ENCODE data around the gene C1GALT1. TPM values are rescaled to one million over a fixed set of nuclear protein-coding genes. Genes with fewer than 3 reads are reported as not detected.

Gene C1GALT1
- total and polyA plus RNA-seq, 2 experiments from 2014 or later = 58.2 to 203 TPM

DNA sequence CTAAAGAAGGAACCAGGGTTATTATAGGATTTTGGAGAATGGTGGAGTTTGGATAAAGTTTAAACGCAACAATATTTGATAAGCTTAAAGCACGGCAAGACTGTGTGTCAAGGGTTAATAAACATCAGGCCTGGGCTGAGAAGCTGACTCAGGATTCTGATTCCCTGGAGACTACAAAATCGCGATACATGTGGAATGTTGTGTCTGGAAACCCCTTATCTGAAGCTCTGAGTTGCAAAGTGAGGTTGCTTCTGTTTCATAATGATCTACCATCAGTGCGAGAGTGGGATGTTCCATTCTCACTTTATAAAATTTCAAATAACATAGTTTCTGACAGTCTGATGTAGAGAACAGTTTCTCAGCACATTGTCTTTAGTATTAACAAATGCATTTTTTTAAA lies 7.8 kb downstream of the C1GALT1 start:
- Histone ChIP-seq H3K36me3 (ENCODE audit: insufficient read depth) (no peaks in the 10 kb centered on the region), H3K4me3 (no peak overlapping the region), H4K20me1 (replicated peaks; ENCODE audit: insufficient read depth) (peaks cover 21% of the 10 kb centered on the region), H3K4me1 (ENCODE audit: insufficient read depth) (peaks cover 57% of the 10 kb centered on the region), H3F3A (replicated peaks; ENCODE audit: low read depth) (no peaks in the 10 kb centered on the region), H3K9me2 (ENCODE audit: insufficient read depth) (no peaks in the 10 kb centered on the region), H3K27ac (ENCODE audit: low read depth) (no peak overlapping the region), H3K27me3 (ENCODE audit: insufficient read depth) (no peaks in the 10 kb centered on the region), H3K4me2 (peak overlapping the region; percentile 15; the same call in 1 of the 2 replicates), H3K79me2 (replicated peaks; ENCODE audit: insufficient read depth) (peaks cover 100% of the 10 kb centered on the region), H2AFZ (no peak overlapping the region)
- no peak overlapping the region for H3K4me3 Mint-ChIP-seq
- H3K27me3 Mint-ChIP-seq (ENCODE audit: insufficient read depth, low read depth, poor library complexity) = no peaks in the 10 kb centered on the region
- no peak for DNase-seq (ENCODE audit: low spot score)
- H3K27ac Mint-ChIP-seq = peak overlapping the region; percentile 58; the same call in 1 of the 2 replicates
- ATAC-seq = no peak
- H3K36me3 Mint-ChIP-seq (ENCODE audit: low read depth) = peaks cover 39% of the 10 kb centered on the region
- peaks cover 39% of the 10 kb centered on the region for H3K4me1 Mint-ChIP-seq
- TF ChIP-seq ZNF331 (CRISPR knock-in tag; IDR thresholded peaks at IDR 0.05; ENCODE audit: low read depth) = no peak
- no peak for TF ChIP-seq EZH2phosphoT487 (IDR thresholded peaks at IDR 0.05; ENCODE audit: unreplicated experiment)
- TF ChIP-seq, protein P1, sequence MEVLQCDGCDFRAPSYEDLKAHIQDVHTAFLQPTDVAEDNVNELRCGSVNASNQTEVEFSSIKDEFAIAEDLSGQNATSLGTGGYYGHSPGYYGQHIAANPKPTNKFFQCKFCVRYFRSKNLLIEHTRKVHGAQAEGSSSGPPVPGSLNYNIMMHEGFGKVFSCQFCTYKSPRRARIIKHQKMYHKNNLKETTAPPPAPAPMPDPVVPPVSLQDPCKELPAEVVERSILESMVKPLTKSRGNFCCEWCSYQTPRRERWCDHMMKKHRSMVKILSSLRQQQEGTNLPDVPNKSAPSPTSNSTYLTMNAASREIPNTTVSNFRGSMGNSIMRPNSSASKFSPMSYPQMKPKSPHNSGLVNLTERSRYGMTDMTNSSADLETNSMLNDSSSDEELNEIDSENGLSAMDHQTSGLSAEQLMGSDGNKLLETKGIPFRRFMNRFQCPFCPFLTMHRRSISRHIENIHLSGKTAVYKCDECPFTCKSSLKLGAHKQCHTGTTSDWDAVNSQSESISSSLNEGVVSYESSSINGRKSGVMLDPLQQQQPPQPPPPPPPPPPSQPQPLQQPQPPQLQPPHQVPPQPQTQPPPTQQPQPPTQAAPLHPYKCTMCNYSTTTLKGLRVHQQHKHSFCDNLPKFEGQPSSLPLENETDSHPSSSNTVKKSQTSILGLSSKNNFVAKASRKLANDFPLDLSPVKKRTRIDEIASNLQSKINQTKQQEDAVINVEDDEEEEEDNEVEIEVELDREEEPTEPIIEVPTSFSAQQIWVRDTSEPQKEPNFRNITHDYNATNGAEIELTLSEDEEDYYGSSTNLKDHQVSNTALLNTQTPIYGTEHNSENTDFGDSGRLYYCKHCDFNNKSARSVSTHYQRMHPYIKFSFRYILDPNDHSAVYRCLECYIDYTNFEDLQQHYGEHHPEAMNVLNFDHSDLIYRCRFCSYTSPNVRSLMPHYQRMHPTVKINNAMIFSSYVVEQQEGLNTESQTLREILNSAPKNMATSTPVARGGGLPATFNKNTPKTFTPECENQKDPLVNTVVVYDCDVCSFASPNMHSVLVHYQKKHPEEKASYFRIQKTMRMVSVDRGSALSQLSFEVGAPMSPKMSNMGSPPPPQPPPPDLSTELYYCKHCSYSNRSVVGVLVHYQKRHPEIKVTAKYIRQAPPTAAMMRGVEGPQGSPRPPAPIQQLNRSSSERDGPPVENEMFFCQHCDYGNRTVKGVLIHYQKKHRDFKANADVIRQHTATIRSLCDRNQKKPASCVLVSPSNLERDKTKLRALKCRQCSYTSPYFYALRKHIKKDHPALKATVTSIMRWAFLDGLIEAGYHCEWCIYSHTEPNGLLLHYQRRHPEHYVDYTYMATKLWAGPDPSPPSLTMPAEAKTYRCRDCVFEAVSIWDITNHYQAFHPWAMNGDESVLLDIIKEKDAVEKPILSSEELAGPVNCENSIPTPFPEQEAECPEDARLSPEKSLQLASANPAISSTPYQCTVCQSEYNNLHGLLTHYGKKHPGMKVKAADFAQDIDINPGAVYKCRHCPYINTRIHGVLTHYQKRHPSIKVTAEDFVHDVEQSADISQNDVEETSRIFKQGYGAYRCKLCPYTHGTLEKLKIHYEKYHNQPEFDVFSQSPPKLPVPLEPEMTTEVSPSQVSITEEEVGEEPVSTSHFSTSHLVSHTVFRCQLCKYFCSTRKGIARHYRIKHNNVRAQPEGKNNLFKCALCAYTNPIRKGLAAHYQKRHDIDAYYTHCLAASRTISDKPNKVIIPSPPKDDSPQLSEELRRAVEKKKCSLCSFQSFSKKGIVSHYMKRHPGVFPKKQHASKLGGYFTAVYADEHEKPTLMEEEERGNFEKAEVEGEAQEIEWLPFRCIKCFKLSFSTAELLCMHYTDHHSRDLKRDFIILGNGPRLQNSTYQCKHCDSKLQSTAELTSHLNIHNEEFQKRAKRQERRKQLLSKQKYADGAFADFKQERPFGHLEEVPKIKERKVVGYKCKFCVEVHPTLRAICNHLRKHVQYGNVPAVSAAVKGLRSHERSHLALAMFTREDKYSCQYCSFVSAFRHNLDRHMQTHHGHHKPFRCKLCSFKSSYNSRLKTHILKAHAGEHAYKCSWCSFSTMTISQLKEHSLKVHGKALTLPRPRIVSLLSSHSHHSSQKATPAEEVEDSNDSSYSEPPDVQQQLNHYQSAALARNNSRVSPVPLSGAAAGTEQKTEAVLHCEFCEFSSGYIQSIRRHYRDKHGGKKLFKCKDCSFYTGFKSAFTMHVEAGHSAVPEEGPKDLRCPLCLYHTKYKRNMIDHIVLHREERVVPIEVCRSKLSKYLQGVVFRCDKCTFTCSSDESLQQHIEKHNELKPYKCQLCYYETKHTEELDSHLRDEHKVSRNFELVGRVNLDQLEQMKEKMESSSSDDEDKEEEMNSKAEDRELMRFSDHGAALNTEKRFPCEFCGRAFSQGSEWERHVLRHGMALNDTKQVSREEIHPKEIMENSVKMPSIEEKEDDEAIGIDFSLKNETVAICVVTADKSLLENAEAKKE (CRISPR knock-in tag; IDR thresholded peaks at IDR 0.05) = no peak
- H3K9me3 Mint-ChIP-seq = peaks cover 23% of the 10 kb centered on the region; the same call in 2 of the 3 replicates

DNA sequence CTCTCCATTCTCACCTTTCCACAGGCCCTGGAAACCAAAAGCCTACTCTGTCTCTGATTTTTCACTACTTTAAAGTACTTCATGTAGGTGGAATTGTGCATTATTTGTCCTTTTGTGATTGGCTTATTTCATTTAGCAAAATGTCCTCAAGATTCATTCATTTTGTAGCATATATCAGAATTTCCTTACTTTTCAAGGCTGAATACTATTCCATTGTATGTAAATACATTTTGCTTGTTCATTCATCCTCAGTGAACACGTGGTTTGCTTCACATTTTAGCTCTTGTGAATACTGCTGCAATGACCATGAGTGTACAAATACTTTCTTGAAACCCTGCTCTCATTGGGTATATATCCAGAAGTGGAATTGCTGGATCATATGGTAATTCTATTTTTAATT lies 8.8 kb downstream of the C1GALT1 start:
- H3K9me2 ChIP-seq (ENCODE audit: insufficient read depth) = no peaks in the 10 kb centered on the region
- H3K4me3 Mint-ChIP-seq = no peak overlapping the region
- no peaks in the 10 kb centered on the region for H3F3A ChIP-seq (replicated peaks; ENCODE audit: low read depth)
- no peak overlapping the region for H2AFZ ChIP-seq
- DNase-seq (ENCODE audit: low spot score) (no peak), ATAC-seq (no peak)
- H3K4me1 Mint-ChIP-seq = peaks cover 34% of the 10 kb centered on the region
- H3K4me1 ChIP-seq (ENCODE audit: insufficient read depth) = peaks cover 54% of the 10 kb centered on the region
- no peak overlapping the region for H3K4me3 ChIP-seq
- H3K27me3 ChIP-seq (ENCODE audit: insufficient read depth) = no peaks in the 10 kb centered on the region
- peaks cover 21% of the 10 kb centered on the region for H4K20me1 ChIP-seq (replicated peaks; ENCODE audit: insufficient read depth)
- H3K4me2 ChIP-seq = no peak overlapping the region
- no peak overlapping the region for H3K27ac Mint-ChIP-seq
- peaks cover 48% of the 10 kb centered on the region for H3K36me3 Mint-ChIP-seq (ENCODE audit: low read depth)
- H3K27ac ChIP-seq (ENCODE audit: low read depth) = no peak overlapping the region
- H3K79me2 ChIP-seq (replicated peaks; ENCODE audit: insufficient read depth) = peaks cover 100% of the 10 kb centered on the region
- H3K36me3 ChIP-seq (ENCODE audit: insufficient read depth) = no peaks in the 10 kb centered on the region; the same call in 1 of the 2 replicates
- H3K27me3 Mint-ChIP-seq (ENCODE audit: insufficient read depth, low read depth, poor library complexity) = no peaks in the 10 kb centered on the region
- H3K9me3 Mint-ChIP-seq = peaks cover 24% of the 10 kb centered on the region; the same call in 2 of the 3 replicates
- TF ChIP-seq, protein P2, sequence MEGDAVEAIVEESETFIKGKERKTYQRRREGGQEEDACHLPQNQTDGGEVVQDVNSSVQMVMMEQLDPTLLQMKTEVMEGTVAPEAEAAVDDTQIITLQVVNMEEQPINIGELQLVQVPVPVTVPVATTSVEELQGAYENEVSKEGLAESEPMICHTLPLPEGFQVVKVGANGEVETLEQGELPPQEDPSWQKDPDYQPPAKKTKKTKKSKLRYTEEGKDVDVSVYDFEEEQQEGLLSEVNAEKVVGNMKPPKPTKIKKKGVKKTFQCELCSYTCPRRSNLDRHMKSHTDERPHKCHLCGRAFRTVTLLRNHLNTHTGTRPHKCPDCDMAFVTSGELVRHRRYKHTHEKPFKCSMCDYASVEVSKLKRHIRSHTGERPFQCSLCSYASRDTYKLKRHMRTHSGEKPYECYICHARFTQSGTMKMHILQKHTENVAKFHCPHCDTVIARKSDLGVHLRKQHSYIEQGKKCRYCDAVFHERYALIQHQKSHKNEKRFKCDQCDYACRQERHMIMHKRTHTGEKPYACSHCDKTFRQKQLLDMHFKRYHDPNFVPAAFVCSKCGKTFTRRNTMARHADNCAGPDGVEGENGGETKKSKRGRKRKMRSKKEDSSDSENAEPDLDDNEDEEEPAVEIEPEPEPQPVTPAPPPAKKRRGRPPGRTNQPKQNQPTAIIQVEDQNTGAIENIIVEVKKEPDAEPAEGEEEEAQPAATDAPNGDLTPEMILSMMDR (conservative IDR thresholded peaks at IDR 0.05; ENCODE audit: low read depth in 2 of 2) = no peak
- TF ChIP-seq NANOG (IDR thresholded peaks at IDR 0.05; ENCODE audit: borderline replicate concordance) (no peak), ZNF331 (CRISPR knock-in tag; IDR thresholded peaks at IDR 0.05; ENCODE audit: low read depth) (no peak), POLR2AphosphoS5 (IDR thresholded peaks at IDR 0.05; ENCODE audit: low read depth) (no peak), CREB1 (CRISPR knock-in tag; IDR thresholded peaks at IDR 0.05; ENCODE audit: low read depth) (no peak)
- TF ChIP-seq, protein P3, sequence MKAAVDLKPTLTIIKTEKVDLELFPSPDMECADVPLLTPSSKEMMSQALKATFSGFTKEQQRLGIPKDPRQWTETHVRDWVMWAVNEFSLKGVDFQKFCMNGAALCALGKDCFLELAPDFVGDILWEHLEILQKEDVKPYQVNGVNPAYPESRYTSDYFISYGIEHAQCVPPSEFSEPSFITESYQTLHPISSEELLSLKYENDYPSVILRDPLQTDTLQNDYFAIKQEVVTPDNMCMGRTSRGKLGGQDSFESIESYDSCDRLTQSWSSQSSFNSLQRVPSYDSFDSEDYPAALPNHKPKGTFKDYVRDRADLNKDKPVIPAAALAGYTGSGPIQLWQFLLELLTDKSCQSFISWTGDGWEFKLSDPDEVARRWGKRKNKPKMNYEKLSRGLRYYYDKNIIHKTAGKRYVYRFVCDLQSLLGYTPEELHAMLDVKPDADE (IDR thresholded peaks at IDR 0.05) = no peak
- TF ChIP-seq, protein P4, sequence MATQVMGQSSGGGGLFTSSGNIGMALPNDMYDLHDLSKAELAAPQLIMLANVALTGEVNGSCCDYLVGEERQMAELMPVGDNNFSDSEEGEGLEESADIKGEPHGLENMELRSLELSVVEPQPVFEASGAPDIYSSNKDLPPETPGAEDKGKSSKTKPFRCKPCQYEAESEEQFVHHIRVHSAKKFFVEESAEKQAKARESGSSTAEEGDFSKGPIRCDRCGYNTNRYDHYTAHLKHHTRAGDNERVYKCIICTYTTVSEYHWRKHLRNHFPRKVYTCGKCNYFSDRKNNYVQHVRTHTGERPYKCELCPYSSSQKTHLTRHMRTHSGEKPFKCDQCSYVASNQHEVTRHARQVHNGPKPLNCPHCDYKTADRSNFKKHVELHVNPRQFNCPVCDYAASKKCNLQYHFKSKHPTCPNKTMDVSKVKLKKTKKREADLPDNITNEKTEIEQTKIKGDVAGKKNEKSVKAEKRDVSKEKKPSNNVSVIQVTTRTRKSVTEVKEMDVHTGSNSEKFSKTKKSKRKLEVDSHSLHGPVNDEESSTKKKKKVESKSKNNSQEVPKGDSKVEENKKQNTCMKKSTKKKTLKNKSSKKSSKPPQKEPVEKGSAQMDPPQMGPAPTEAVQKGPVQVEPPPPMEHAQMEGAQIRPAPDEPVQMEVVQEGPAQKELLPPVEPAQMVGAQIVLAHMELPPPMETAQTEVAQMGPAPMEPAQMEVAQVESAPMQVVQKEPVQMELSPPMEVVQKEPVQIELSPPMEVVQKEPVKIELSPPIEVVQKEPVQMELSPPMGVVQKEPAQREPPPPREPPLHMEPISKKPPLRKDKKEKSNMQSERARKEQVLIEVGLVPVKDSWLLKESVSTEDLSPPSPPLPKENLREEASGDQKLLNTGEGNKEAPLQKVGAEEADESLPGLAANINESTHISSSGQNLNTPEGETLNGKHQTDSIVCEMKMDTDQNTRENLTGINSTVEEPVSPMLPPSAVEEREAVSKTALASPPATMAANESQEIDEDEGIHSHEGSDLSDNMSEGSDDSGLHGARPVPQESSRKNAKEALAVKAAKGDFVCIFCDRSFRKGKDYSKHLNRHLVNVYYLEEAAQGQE (IDR thresholded peaks at IDR 0.05; ENCODE audit: unreplicated experiment) = no peak
